Activated naive CD8-positive, alpha-beta T cell treated with anti-CD3 and anti-CD28 coated beads, Interleukin-2, amount 50 U/mL, for 24 hours (primary cell): ENCODE data around the gene PNMT.
A peak's percentile ranks its signal among the peaks of the same experiment; 100 is the strongest.

Experiments used
- ATAC-seq: fragments of 150-1000 bp; cut with Tn5 transposase; one replicate; pipeline ENCODE4 v1.10.0; 2021
- DNase-seq: peaks from one replicate; pipeline ENCODE4 v3.0.0; 2021
- H3K27ac Mint-ChIP-seq: one replicate; pipeline ENCODE4 v1.8.0; 2021; ENCODE audit warnings: mild to moderate bottlenecking, mixed read lengths
- H3K27me3 Mint-ChIP-seq: one replicate; pipeline ENCODE4 v1.8.0; 2021; ENCODE audit warnings: mixed read lengths
- H3K36me3 Mint-ChIP-seq: one replicate; pipeline ENCODE4 v1.8.0; 2021; ENCODE audit warnings: low read depth, mixed read lengths
- H3K4me1 Mint-ChIP-seq: one replicate; pipeline ENCODE4 v1.8.0; 2021; ENCODE audit warnings: mixed read lengths
- H3K4me3 Mint-ChIP-seq: one replicate; pipeline ENCODE4 v1.8.0; 2021; ENCODE audit warnings: mild to moderate bottlenecking, moderate library complexity, mixed read lengths
- H3K9me3 Mint-ChIP-seq: one replicate; pipeline ENCODE4 v1.8.0; 2021; ENCODE audit warnings: mixed read lengths

The PNMT gene

DNA sequence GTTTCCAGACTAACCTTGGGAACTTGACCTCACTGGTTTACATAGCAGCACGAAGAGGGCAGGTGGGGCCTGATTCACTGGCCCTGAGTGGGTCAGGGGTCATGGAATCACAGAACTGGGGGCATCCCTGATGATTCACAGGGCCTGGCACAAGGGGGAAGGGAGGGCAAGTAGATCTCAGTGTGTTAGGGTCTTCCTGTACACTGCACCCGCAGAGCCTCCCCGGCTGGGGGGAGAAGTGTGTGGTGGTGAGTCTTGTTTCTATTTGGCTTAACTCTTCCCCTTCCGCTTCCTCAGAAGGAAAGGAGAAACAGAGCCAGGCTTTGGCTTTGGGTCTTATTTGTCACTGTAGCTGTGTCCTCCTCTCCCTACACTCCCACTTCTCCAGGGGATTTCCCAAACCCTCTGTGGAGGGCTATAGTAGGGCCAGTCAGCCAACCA, 27.6 kb upstream of the PNMT start:
- ATAC-seq: no peak

DNA sequence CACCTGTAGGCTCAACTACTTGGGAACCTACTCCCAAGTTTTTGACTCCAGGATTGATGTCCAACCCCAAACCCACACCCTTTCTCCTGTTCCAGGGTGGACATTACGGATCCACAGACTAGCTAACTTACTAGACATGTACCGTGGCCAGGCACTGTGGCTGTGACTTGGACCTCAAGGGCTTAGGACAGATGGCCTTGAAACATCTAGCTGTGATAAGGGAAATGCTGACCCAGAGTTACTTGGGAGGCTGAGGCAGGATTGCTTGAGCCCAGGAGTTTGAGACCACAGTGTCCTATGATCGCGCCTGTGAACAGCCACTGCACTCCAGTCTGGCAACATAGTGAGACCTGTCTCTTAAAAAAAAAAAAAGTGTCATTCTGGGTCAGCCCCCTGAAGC, 27.2 kb upstream of the PNMT start:
- H3K27ac Mint-ChIP-seq: peak overlapping the region; percentile 12
- H3K4me3 Mint-ChIP-seq: no peak overlapping the region
- ATAC-seq (no peak), DNase-seq (no peak)
- H3K9me3 Mint-ChIP-seq: no peaks in the 10 kb centered on the region
- H3K27me3 Mint-ChIP-seq: no peaks in the 10 kb centered on the region
- H3K36me3 Mint-ChIP-seq: peaks cover 2% of the 10 kb centered on the region
- H3K4me1 Mint-ChIP-seq: peaks cover 64% of the 10 kb centered on the region

More for the DNA sequence above, 27.6 kb upstream of the PNMT start:
- peaks cover 2% of the 10 kb centered on the region for H3K36me3 Mint-ChIP-seq
- H3K4me3 Mint-ChIP-seq: no peak overlapping the region
- H3K27me3 Mint-ChIP-seq: no peaks in the 10 kb centered on the region
- no peaks in the 10 kb centered on the region for H3K9me3 Mint-ChIP-seq
- DNase-seq: no peak
- peak overlapping the region; percentile 12 for H3K27ac Mint-ChIP-seq
- H3K4me1 Mint-ChIP-seq: peaks cover 66% of the 10 kb centered on the region

DNA sequence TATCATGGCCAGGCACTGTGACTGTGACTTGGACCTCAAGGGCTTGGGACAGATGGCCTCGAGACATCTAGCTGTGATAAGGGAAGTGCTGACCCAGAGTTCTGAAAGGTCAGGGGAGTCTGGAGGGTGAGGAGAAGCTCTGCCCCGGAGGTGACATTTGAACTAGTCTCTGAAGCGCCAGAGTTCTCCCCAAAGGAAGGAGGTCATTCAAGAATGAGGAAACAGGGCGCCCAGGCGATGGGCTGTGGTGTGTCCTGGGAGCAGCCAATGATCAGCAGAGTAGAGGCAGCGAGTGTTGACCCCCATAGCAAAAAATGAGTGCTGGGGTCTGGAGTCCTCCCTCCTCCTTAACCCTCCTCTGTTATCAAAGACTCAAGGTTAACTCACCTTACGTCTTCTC, 26.4 kb upstream of the PNMT start:
- ATAC-seq (no peak), DNase-seq (no peak)
- H3K4me3 Mint-ChIP-seq: no peak overlapping the region
- no peaks in the 10 kb centered on the region for H3K27me3 Mint-ChIP-seq
- H3K36me3 Mint-ChIP-seq: peaks cover 2% of the 10 kb centered on the region
- H3K27ac Mint-ChIP-seq: peak overlapping the region; percentile 41
- peaks cover 59% of the 10 kb centered on the region for H3K4me1 Mint-ChIP-seq
- no peaks in the 10 kb centered on the region for H3K9me3 Mint-ChIP-seq

DNA sequence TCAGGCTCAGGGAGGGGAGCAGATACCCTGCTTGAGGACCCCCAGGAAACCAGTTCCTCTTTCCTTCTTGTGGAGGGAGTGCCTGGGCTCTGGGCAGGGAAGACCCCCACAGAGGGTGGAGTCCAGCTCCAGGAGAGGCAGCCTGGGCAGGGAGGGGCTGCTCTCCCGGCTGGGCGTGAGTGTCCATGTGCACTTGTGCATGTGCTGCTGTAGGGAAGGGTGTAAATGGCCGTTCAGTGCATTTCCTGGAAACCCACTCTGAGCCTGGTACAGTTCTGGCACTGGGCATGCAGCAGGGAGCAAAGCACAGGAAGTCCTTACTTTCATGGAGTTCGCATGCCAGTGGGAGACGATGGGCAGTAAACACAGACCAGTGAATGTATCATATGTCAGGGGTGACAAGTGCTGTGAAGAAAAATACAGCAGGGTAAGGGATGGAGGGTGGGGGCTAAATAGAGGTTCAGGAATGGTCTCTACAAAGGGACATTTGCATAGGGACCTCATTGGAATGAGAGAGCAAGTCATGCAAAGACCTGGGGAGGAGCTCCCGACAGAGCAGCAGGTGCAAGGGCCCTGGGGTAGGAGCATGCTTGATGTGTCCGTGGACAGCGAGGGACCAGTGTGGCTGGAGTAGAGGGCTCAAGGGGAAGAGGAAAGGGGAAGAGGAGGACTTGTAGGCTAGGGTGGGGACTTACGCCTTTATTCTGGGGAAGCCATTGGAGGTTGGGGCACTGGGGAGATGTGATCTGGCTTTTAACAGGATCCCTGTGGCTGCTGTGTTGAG, 25.8 kb upstream of the PNMT start:
- H3K4me3 Mint-ChIP-seq: no peak overlapping the region
- H3K4me1 Mint-ChIP-seq: peaks cover 60% of the 10 kb centered on the region
- peaks cover 2% of the 10 kb centered on the region for H3K36me3 Mint-ChIP-seq
- no peaks in the 10 kb centered on the region for H3K9me3 Mint-ChIP-seq
- no peak for DNase-seq
- H3K27me3 Mint-ChIP-seq: no peaks in the 10 kb centered on the region
- peak overlapping the region; percentile 37 for H3K27ac Mint-ChIP-seq
- ATAC-seq: no peak

DNA sequence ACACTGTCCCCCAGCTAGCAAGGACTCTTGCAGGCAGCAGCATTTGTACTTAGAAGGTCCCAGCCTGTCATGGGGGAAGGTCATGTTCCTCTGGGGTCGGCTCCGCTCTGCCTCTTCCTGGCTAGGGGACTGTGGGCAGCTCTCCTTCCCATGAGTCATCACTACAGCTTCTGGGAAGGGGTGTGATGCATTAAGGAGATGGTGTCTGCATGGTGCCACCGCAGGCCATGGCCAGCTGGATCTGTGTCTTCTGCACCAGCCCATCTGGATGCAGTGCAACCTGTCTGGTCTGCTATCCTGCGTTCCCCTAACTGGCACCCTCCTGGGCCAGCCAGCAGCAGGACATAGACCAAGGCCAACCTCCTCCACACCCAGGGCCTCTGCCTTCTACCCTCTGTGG, 25.0 kb upstream of the PNMT start:
- Mint-ChIP-seq H3K27ac (peak overlapping the region; percentile 37), H3K36me3 (no peaks in the 10 kb centered on the region), H3K4me3 (no peak overlapping the region), H3K9me3 (no peaks in the 10 kb centered on the region), H3K4me1 (peaks cover 55% of the 10 kb centered on the region), H3K27me3 (no peaks in the 10 kb centered on the region)
- DNase-seq (no peak), ATAC-seq (no peak)

DNA sequence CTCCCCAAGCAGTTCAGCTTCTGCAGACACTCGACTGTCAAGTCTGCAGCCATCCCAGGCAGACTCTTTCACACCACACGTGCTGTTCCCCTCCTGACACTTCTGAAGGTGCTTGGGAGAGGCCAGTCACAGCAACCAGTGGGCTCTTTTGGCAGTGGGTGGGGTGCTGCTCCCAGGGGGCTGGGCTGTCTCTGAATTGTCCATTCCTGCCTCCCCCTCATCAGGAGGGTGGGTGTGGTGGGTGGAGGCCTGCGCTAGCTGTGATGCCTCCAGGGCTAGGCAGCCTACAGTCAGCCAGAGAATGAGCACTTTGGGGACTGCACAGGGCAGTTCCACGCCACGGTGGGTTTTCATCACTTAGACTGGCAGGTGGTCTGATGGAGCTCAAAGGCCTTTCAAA, 21.0 kb upstream of the PNMT start:
- Mint-ChIP-seq H3K27ac (no peak overlapping the region), H3K27me3 (no peaks in the 10 kb centered on the region), H3K4me3 (no peak overlapping the region), H3K9me3 (no peaks in the 10 kb centered on the region), H3K4me1 (peaks cover 41% of the 10 kb centered on the region), H3K36me3 (peaks cover 5% of the 10 kb centered on the region)
- DNase-seq (no peak), ATAC-seq (no peak)

DNA sequence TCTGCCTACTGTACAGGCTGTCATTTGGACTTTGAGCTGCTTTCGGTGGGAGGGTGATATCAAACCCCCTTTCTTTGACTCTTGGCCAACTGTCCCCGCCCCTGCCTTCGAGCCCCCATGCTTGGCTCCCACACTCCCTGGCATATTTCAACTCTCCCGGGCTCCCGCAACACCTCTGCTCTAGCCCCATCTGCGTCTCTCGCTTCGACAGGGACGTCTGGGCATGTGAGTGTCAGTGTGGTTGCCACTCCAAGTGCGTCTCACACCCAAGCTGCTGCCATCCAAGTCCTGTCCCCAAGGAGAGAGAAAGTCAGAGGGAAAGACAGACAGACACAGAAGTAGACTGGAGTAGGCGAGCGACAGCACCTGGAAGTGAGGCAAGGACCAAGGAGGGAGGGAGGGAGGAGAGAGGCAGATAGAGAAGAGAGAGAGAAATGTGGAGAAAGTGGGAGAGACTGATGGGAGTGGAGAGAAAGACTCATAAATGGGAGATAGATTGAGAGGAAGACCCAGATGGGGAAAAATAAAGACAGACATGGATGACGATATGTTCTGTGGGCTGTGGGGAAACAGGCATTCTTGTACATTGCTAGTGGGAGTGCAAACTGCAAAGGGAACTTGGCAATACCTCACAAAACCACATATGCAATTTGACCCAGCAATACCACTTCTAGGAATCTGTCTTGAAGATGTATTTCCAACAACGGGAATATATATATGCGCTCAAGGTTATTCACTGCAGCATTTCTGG, 19.5 kb upstream of the PNMT start:
- H3K27me3 Mint-ChIP-seq: no peaks in the 10 kb centered on the region
- H3K9me3 Mint-ChIP-seq: no peaks in the 10 kb centered on the region
- ATAC-seq: no peak
- peaks cover 33% of the 10 kb centered on the region for H3K4me1 Mint-ChIP-seq
- no peak overlapping the region for H3K4me3 Mint-ChIP-seq
- H3K27ac Mint-ChIP-seq: no peak overlapping the region
- H3K36me3 Mint-ChIP-seq: peaks cover 5% of the 10 kb centered on the region
- no peak for DNase-seq

DNA sequence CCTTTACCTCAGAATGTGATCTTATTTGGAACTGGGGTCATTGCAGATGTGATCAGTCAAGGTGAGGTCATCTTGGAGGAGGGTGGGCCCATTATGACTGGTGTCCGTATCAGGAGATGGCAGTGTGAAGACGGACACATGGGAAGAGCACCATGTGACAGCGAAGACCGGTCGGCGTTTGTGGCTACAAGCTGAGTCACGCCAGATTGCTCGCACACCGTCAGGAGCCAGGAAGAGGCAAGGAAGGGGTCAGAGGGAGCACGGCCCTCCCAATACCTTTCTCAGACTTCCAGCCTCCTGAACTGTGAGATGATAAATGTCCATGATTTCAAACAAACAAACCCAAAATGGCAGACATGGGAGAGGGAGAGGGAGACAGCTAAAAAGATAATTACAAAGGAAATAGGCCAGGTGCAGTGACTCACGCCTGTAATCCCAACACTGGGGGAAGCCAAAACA, 18.1 kb upstream of the PNMT start:
- Mint-ChIP-seq H3K4me1 (peaks cover 29% of the 10 kb centered on the region), H3K36me3 (peaks cover 7% of the 10 kb centered on the region), H3K27ac (peak overlapping the region; percentile 38), H3K27me3 (no peaks in the 10 kb centered on the region), H3K4me3 (no peak overlapping the region), H3K9me3 (no peaks in the 10 kb centered on the region)
- ATAC-seq (no peak), DNase-seq (no peak)

DNA sequence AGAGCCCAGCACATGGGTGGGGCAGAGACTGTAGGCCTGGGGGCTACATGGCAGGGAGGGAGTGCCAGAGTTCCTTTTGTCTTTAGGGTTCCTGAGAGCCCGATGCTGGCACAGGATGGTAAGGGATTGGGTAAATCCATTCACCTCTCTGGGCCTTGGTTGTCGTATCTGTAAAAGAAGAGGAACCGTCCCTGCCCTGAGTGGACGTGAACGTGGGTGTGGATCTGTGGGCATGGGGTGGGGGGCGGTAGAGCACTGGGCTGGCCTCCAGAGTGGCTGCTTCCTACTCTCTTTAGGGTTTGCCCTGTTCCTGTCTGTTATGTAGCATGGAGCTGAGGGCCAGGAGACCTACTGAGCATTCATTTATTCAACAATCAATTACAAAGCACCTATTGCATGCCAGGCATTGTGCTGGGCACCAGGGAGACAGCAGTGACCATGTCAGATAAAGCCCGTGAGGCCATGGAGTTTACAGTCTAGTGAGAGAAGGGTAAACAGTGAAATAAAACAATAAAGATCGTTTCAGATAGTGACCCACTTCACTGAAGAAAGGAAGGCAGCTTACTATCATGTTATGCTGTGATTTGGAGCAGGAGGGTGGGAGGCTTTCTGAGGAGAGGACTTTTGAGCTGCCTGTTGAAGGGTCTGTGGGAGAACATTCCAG, 16.2 kb upstream of the PNMT start:
- Mint-ChIP-seq H3K27ac (peak overlapping the region; percentile 21), H3K9me3 (no peaks in the 10 kb centered on the region), H3K4me1 (peaks cover 27% of the 10 kb centered on the region), H3K36me3 (peaks cover 12% of the 10 kb centered on the region), H3K27me3 (no peaks in the 10 kb centered on the region), H3K4me3 (no peak overlapping the region)
- DNase-seq (no peak), ATAC-seq (no peak)

DNA sequence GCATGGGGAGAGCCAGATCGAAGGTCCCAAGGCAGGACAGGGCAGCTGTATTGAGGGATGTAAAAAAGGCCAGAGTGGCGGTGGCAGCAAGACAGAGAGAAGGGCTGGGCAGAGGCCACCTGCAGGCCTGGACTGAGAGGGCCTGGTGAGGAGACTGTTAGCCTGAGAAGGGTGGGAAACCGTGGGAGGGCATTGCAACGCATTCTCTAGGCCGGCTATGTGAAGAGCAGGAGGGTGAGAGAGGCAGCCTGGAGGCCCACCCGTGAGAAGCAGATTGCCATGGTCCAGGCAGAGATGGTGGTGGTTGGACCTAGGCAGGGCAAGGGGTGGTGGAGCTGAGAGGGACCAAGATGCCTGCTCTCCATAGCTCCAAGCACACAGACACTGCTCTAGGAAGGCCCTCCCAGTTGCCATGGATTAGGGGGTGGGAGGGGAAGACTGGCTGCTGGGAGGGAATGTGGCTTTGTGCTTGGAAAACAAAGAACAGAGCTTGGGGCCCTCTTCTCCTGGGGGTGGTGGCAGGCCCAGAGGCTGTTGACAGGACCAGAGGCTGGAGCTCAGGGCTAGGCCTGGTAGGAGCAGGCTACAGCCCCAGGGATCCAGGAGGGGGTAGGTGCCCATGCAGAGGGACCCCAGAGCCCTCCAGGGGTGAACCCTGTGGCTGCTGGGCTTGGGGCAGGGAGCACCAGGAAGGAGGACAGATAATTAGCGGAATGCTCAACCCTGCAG, 15.5 kb upstream of the PNMT start:
- Mint-ChIP-seq H3K36me3 (peaks cover 12% of the 10 kb centered on the region), H3K4me3 (no peak overlapping the region), H3K27ac (peak overlapping the region; percentile 21), H3K27me3 (no peaks in the 10 kb centered on the region), H3K9me3 (no peaks in the 10 kb centered on the region), H3K4me1 (peaks cover 24% of the 10 kb centered on the region)
- DNase-seq: no peak
- ATAC-seq: no peak

DNA sequence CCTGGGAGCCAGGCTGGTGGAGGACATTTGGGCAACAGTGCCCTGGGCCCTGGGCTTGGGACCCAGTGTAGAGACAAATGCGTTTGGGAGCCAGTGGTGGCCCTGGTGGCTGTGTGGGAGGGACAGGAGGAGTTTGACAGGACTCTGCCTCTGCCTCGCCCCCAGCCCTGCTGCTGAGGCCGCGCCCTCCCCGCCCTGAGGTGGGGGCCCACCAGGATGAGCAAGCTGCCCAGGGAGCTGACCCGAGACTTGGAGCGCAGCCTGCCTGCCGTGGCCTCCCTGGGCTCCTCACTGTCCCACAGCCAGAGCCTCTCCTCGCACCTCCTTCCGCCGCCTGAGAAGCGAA, 15.0 kb upstream of the PNMT start:
- Mint-ChIP-seq H3K36me3 (peaks cover 12% of the 10 kb centered on the region), H3K27ac (no peak overlapping the region), H3K4me1 (peaks cover 26% of the 10 kb centered on the region), H3K27me3 (no peaks in the 10 kb centered on the region), H3K9me3 (no peaks in the 10 kb centered on the region), H3K4me3 (no peak overlapping the region)
- DNase-seq (no peak), ATAC-seq (no peak)

DNA sequence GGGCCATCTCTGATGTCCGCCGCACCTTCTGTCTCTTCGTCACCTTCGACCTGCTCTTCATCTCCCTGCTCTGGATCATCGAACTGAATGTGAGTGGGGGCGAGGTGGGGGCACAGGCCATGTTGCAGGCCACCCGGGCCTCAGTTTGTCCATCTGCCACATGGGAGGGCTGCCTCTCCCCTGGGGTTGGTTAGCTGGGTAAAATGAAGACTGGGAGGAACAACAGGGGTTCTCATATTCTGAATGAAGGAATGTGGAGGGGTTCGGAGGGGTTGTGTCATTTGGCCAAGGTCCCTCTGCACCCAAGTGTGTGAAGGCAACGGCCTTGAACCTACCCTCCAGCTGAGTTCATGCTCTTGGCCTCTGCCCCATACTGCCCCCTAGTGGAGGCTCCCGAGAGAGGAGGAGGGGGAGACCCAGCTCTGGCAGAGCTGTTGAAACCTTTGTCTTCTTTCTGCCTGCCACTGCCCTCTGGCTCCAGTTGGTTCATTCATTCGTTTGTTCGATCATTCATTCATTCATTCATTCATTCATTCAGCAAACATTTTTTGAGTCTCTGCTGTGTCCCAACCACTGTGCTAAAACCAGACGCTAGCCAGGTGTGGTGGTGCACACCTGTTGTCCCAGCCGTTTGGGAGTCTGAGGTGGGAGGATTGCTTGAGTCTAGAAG, 14.5 kb upstream of the PNMT start:
- Mint-ChIP-seq H3K27ac (no peak overlapping the region), H3K27me3 (no peaks in the 10 kb centered on the region), H3K36me3 (peaks cover 12% of the 10 kb centered on the region), H3K4me1 (peaks cover 30% of the 10 kb centered on the region), H3K9me3 (no peaks in the 10 kb centered on the region), H3K4me3 (no peak overlapping the region)
- peak; percentile 79 for ATAC-seq
- DNase-seq: peak; percentile 87

DNA sequence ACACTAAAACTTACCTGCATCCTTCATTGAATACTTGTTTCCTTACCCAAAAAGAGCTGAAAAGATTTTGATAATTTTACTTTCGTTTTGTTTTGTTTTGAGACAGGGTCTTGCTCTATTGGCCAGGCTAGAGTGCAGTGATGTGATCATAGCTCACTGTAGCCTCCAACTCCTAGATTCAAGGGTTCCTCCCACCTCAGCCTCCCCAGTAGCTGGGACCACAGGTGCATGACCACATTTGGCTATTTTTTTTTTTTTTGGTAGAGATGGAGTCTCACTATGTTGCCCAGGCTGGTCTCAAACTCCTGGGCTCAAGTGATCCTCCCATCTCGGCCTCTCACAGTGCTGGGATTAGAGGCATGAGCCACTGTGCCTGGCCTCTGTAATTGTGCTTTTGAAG, 13.1 kb upstream of the PNMT start:
- H3K4me3 Mint-ChIP-seq: no peak overlapping the region
- H3K9me3 Mint-ChIP-seq: no peaks in the 10 kb centered on the region
- peaks cover 38% of the 10 kb centered on the region for H3K4me1 Mint-ChIP-seq
- peaks cover 9% of the 10 kb centered on the region for H3K36me3 Mint-ChIP-seq
- no peaks in the 10 kb centered on the region for H3K27me3 Mint-ChIP-seq
- no peak for ATAC-seq
- no peak overlapping the region for H3K27ac Mint-ChIP-seq
- DNase-seq: no peak

DNA sequence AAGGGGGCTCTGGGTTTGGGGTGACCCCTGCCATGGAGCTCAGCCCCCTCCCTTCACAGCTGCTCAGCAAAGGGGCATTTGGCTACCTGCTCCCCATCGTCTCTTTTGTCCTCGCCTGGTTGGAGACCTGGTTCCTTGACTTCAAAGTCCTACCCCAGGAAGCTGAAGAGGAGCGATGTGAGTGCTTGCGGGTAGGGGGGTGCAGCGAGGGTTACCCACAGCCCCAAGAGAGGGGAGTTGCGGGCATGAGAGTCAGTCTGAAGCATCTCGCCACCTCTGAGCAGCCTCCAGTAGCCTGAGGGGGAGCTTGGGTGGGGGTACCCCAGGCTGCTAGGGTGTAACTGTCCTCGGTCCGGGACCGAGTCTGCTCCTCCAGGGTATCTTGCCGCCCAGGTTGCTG, 9.9 kb upstream of the PNMT start:
- no peak overlapping the region for H3K27ac Mint-ChIP-seq
- H3K27me3 Mint-ChIP-seq: no peaks in the 10 kb centered on the region
- no peak overlapping the region for H3K4me3 Mint-ChIP-seq
- no peak for DNase-seq
- peaks cover 22% of the 10 kb centered on the region for H3K4me1 Mint-ChIP-seq
- no peaks in the 10 kb centered on the region for H3K9me3 Mint-ChIP-seq
- peaks cover 7% of the 10 kb centered on the region for H3K36me3 Mint-ChIP-seq
- no peak for ATAC-seq
